ENCODE data around the gene TNK2. TPM values are rescaled to one million over a fixed set of nuclear protein-coding genes. Genes with fewer than 3 reads are reported as not detected.
"Not testable (repeated sequence)": the region's sequence is repeated elsewhere in the genome, so short reads cannot be mapped to it uniquely, and the experiment has no call there.

Gene TNK2
- total RNA-seq, result 10 to 100 TPM; 26.5 to 38.6 TPM

GRCh38 chr3:195907934-195908693 is at the start of gene TNK2:
TNK2 (minus strand) TSS chr3:195908551; CDS start chr3:195888588, 19,963 bp downstream.
- TF ChIP-seq, protein P1, sequence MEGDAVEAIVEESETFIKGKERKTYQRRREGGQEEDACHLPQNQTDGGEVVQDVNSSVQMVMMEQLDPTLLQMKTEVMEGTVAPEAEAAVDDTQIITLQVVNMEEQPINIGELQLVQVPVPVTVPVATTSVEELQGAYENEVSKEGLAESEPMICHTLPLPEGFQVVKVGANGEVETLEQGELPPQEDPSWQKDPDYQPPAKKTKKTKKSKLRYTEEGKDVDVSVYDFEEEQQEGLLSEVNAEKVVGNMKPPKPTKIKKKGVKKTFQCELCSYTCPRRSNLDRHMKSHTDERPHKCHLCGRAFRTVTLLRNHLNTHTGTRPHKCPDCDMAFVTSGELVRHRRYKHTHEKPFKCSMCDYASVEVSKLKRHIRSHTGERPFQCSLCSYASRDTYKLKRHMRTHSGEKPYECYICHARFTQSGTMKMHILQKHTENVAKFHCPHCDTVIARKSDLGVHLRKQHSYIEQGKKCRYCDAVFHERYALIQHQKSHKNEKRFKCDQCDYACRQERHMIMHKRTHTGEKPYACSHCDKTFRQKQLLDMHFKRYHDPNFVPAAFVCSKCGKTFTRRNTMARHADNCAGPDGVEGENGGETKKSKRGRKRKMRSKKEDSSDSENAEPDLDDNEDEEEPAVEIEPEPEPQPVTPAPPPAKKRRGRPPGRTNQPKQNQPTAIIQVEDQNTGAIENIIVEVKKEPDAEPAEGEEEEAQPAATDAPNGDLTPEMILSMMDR (IDR thresholded peaks at IDR 0.05), result no peak
- Histone ChIP-seq H3K4me3 (peak within 1 kb of the TSS; percentile 64 to 79), H3K9me3 (no peaks in the 10 kb centered on the region), H3K27me3 (no peaks in the 10 kb centered on the region), H3K4me1 (peaks cover 0 to 41% of the 10 kb centered on the region in 2 donors), H3K27ac (peak within 1 kb of the TSS; percentile 81 to 92), H3K36me3 (no peaks in the 10 kb centered on the region)
- peak; percentile 81 for DNase-seq (ENCODE audit: low spot score)

GRCh38 chr3:195956577-195956976 is 48.2 kb upstream of the TNK2 start:
- Histone ChIP-seq H3K27me3 (no peaks in the 10 kb centered on the region), H3K9me3 (no peaks in the 10 kb centered on the region), H3K4me3 (no peak overlapping the region), H3K4me1 (peaks cover 0 to 6% of the 10 kb centered on the region in 2 donors), H3K27ac (no peak overlapping the region), H3K36me3 (no peaks in the 10 kb centered on the region)
- TF ChIP-seq, protein P1 (IDR thresholded peaks at IDR 0.05), result no peak
- DNase-seq (ENCODE audit: low spot score), result no peak

GRCh38 chr3:195955416-195955841 is 47.1 kb upstream of the TNK2 start:
- H3K4me3 ChIP-seq; H3K36me3 ChIP-seq; DNase-seq (ENCODE audit: low spot score); H3K27me3 ChIP-seq; H3K9me3 ChIP-seq; H3K27ac ChIP-seq; H3K4me1 ChIP-seq: not testable (repeated sequence)

DNA sequence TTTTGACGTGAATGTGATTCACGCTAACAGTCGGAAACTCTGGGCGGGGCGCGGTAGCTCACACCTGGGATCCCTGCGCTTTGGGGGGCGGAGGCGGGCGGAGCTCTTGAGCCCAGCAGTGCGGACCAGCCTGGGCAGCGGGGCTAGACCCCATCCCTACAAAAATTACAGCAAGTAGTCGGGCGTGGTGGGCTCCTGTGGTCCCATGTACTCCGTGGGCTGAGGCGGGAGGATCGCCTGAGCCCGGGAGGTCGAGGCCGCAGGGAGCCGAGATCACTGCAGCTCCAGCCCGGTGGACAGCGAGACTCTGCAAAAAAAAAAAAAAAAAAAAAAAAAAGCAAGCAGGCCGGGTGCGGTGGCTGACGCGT is 46.4 kb upstream of the TNK2 start:
- not testable (repeated sequence) for H3K27ac ChIP-seq; H3K27me3 ChIP-seq; DNase-seq (ENCODE audit: low spot score); H3K36me3 ChIP-seq; H3K9me3 ChIP-seq; H3K4me1 ChIP-seq
- peak overlapping the region; percentile 23 to 50 for H3K4me3 ChIP-seq

GRCh38 chr3:195954052-195954751 is 45.9 kb upstream of the TNK2 start:
- H3K27ac ChIP-seq; H3K4me1 ChIP-seq; DNase-seq (ENCODE audit: low spot score); H3K36me3 ChIP-seq; H3K27me3 ChIP-seq; H3K9me3 ChIP-seq: not testable (repeated sequence)
- peak overlapping the region; percentile 23 to 50 for H3K4me3 ChIP-seq

DNA sequence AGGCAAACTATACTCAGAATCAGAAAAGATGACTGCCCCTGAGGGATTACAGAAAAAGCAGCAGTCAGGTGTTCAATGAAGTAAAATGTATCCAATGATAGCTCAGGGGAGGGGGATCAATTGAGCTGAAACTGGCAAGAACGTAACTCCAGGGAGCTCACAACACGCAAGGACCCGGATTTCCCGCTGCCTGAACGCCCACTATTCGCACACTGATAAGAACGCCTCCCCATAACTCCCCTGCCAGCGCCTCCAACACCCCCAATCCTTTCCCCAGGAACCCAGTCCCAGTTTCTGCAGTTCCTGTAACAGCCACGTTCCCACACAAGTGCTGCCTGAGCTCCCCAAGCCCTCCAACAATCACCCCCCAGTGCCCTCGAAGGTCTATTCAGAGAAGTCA is 44.2 kb upstream of the TNK2 start:
- H3K36me3 ChIP-seq; H3K4me1 ChIP-seq; H3K4me3 ChIP-seq; H3K27ac ChIP-seq; H3K9me3 ChIP-seq; DNase-seq (ENCODE audit: low spot score); H3K27me3 ChIP-seq: not testable (repeated sequence)

DNA sequence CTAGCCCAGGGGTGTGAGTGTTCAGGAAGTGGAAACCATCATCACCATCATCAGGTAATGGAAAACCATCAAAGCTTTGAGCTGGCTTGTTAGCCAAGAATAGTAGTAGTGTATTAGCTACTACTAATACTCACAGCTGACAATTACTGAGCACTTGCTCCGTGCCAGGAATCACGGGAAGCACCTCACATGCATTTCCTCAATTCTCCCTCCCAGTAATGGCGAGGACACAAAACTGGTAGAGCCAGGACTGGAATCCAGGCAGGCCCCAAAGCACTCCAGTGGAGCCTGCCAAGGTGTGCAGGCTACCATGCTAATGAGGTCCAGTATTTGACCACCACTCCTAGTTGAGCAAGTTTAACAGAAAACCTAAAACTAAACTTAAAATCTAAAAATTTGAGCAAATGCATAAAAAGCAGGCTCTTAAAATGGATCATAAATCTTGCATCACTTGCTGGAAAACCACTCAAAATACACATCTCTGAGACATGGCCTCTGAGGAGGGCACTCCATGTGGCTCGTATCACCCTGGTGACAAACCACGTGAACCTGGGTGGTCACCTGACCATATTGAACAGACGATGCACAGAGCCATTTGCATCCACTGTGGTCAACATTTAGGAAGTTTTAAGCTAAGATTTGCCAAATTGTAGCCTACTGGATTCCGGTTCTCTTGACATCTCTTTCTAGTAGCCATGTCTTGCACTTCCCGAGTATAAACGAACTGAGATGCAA is 43.3 kb upstream of the TNK2 start:
- not testable (repeated sequence) for H3K27me3 ChIP-seq; DNase-seq (ENCODE audit: low spot score); H3K27ac ChIP-seq

DNA sequence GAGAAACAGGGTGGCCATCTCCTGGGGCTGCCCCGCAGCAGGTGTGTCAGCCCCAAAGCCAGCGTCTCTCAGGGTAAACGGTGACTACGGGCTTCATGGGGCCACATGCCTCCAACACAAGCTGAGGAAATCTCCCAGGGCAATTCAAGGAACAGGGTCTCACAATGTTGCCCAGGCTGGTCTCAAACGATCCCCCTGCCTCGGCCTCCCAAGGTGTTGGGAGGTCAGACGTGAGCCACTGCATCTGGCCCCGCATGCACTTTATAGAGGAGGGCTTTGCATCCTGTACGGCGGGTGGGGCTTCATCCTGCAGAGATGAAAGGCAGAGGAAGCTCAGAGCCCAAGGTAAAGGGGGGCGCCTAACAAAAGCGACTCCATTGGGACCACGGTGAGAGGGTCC is 42.4 kb upstream of the TNK2 start:
- not testable (repeated sequence) for H3K36me3 ChIP-seq; H3K9me3 ChIP-seq; H3K4me3 ChIP-seq; H3K27me3 ChIP-seq; H3K4me1 ChIP-seq; H3K27ac ChIP-seq; DNase-seq (ENCODE audit: low spot score)

More for the DNA sequence above, 43.3 kb upstream of the TNK2 start:
- H3K4me1 ChIP-seq, H3K9me3 ChIP-seq, H3K36me3 ChIP-seq, H3K4me3 ChIP-seq: not testable (repeated sequence)

GRCh38 chr3:195950164-195950563 is 41.8 kb upstream of the TNK2 start:
- not testable (repeated sequence) for H3K9me3 ChIP-seq; H3K36me3 ChIP-seq; H3K4me1 ChIP-seq; H3K27ac ChIP-seq; DNase-seq (ENCODE audit: low spot score); H3K27me3 ChIP-seq; H3K4me3 ChIP-seq

GRCh38 chr3:195946910-195947699 is 38.8 kb upstream of the TNK2 start:
- not testable (repeated sequence) for H3K9me3 ChIP-seq; DNase-seq (ENCODE audit: low spot score); H3K27ac ChIP-seq; H3K36me3 ChIP-seq; H3K4me1 ChIP-seq; H3K4me3 ChIP-seq; H3K27me3 ChIP-seq

- H3K36me3 ChIP-seq, H3K27me3 ChIP-seq, H3K4me1 ChIP-seq, H3K9me3 ChIP-seq, H3K4me3 ChIP-seq, H3K27ac ChIP-seq: not testable (repeated sequence)
- peak; percentile 30 for DNase-seq (ENCODE audit: low spot score)
These were observed 33.0 kb upstream of the TNK2 start for GRCh38 chr3:195941265-195941815.

Data from right atrium auricular region (tissue), 2 donors.